Upper lobe of left lung (tissue), 4 donors: Measurements from ENCODE around the gene CCDC82.

Experiments
- POLR2A ChIP-seq, 4 donors: fragments of 450-650 bp; IDR thresholded peaks; one replicate each; pipeline ENCODE4 v1.5.1; 2016 to 2017; ENCODE audit warnings: antibody characterized with exemption in 4 of 4, mild to moderate bottlenecking in 2 of 4
- TF ChIP-seq, protein P1 (sequence below), 6 experiments: fragments of 450-650 bp in 4 of 6; fragments of 200-600 bp in 2 of 6; sonication (generic) in 2 of 6; IDR thresholded peaks; one replicate each; pipeline ENCODE4 v1.5.1; 2016 to 2019; ENCODE audit warnings: antibody characterized with exemption in 6 of 6

DNA sequence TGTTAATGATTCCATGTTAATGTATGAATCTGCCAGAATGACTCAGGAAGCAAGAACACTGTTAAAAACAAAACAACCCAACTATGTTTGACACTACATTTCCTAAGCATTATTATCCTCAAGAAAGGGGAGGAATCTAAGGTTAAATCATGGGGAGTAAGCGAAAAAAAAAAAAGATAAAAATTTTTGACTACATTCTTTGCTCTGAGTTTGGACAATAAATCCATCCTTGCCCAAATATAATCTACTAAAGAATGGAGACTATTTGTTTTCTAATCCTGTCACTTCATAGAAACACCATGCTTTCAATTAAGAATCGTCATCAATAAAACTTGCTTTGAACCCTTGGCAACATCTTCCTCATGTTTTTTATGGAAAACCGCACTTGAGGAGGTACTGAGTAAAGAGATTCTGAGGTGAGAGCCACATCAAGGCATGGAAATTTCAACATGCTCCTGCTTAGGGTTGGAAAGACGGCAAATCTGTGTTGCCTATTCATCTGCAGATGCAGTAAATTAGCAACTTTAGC, 56.5 kb downstream of the CCDC82 start:
- TF ChIP-seq, protein P1, sequence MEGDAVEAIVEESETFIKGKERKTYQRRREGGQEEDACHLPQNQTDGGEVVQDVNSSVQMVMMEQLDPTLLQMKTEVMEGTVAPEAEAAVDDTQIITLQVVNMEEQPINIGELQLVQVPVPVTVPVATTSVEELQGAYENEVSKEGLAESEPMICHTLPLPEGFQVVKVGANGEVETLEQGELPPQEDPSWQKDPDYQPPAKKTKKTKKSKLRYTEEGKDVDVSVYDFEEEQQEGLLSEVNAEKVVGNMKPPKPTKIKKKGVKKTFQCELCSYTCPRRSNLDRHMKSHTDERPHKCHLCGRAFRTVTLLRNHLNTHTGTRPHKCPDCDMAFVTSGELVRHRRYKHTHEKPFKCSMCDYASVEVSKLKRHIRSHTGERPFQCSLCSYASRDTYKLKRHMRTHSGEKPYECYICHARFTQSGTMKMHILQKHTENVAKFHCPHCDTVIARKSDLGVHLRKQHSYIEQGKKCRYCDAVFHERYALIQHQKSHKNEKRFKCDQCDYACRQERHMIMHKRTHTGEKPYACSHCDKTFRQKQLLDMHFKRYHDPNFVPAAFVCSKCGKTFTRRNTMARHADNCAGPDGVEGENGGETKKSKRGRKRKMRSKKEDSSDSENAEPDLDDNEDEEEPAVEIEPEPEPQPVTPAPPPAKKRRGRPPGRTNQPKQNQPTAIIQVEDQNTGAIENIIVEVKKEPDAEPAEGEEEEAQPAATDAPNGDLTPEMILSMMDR (IDR thresholded peaks at IDR 0.05): no peak
- TF ChIP-seq POLR2A (IDR thresholded peaks at IDR 0.05): no peak
